T-cell (primary cell): ENCODE results near the gene CA10. TPM values are rescaled to one million over a fixed set of nuclear protein-coding genes. Genes with fewer than 3 reads are reported as not detected.

Experiments
- ATAC-seq, 4 experiments: fragments of 200-7000 bp in 3 of 4; fragments of 150-1000 bp in 1 of 4; cut with Tn5 transposase; replicated peaks in 1 of 4; 1 replicate in 3 of 4; 2 replicates in 1 of 4; pipeline ENCODE4 v1.10.0; 2021; ENCODE audit warnings: moderate library complexity in 3 of 4, mild to moderate bottlenecking in 2 of 4, moderate number of reproducible peaks in 1 of 4
- CTCF ChIA-PET, 2 donors: fragments of 300-600 bp; sonication (Branson Sonifier 250); formaldehyde crosslinking; loops; one replicate each; lab custom pipeline; 2022; ENCODE audit warnings: antibody characterized with exemption in 2 of 2; lab: Charles Lee
- POLR2A ChIA-PET, 2 donors: fragments of 300-600 bp; sonication (Branson Sonifier 250); formaldehyde crosslinking; loops; one replicate each; lab custom pipeline; 2022; ENCODE audit warnings: antibody characterized with exemption in 2 of 2; lab: Charles Lee
- DNase-seq, 35 experiments: peaks; one replicate each; pipeline versions ENCODE4 v3.0.0 to v3.0.0-alpha.2; 2013 to 2023
- H3K27ac ChIP-seq: one replicate; pipeline ENCODE4 v1.5.1; 2013; ENCODE audit warnings: low read length
- H3K27me3 ChIP-seq, 2 experiments: replicated peaks in 1 of 2; 1 replicate in 1 of 2; 2 replicates in 1 of 2; pipeline versions ENCODE4 v1.6.1 to v1.7.0; 2013; ENCODE audit warnings: low read length in 1 of 2, mixed read lengths in 1 of 2; ENCODE audit not compliant: control insufficient read depth in 2 of 2, insufficient read depth in 2 of 2; ENCODE audit errors: extremely low read depth in 1 of 2
- H3K36me3 ChIP-seq, 2 donors: 1 replicate in 1 of 2; 2 replicates in 1 of 2; pipeline versions ENCODE4 v1.6.1 to v1.7.0; 2013; ENCODE audit warnings: low read length in 1 of 2; ENCODE audit not compliant: control insufficient read depth in 2 of 2, insufficient read depth in 1 of 2; ENCODE audit errors: extremely low read depth in 1 of 2
- H3K4me1 ChIP-seq, 2 experiments: 1 replicate in 1 of 2; 2 replicates in 1 of 2; pipeline versions ENCODE4 v1.6.1 to v1.7.0; 2013; ENCODE audit warnings: low read length in 2 of 2, mixed read lengths in 1 of 2; ENCODE audit not compliant: insufficient read depth in 2 of 2, control insufficient read depth in 1 of 2; ENCODE audit errors: extremely low read depth in 1 of 2
- H3K4me3 ChIP-seq, 2 donors: 1 replicate in 1 of 2; 2 replicates in 1 of 2; pipeline versions ENCODE4 v1.5.1 to v1.7.0; 2013; ENCODE audit warnings: mild to moderate bottlenecking in 2 of 2, low read length in 1 of 2, moderate library complexity in 1 of 2; ENCODE audit not compliant: control insufficient read depth in 1 of 2; ENCODE audit errors: extremely low read depth in 1 of 2
- H3K9me3 ChIP-seq: 2 replicates; pipeline ENCODE4 v1.7.0; 2013
- H3K27ac Mint-ChIP-seq, 2 donors: one replicate each; pipeline ENCODE4 v1.8.0; 2020 to 2021; ENCODE audit warnings: mild to moderate bottlenecking in 2 of 2, mixed read lengths in 2 of 2
- H3K27me3 Mint-ChIP-seq, 2 donors: one replicate each; pipeline ENCODE4 v1.8.0; 2021 to 2022; ENCODE audit warnings: mixed read lengths in 2 of 2
- H3K36me3 Mint-ChIP-seq: one replicate; pipeline ENCODE4 v1.8.0; 2021; ENCODE audit warnings: mixed read lengths
- H3K4me1 Mint-ChIP-seq, 3 donors: one replicate each; pipeline ENCODE4 v1.8.0; 2020 to 2022; ENCODE audit warnings: mixed read lengths in 3 of 3, mild to moderate bottlenecking in 1 of 3
- H3K4me3 Mint-ChIP-seq, 3 donors: one replicate each; pipeline ENCODE4 v1.8.0; 2020 to 2022; ENCODE audit warnings: mild to moderate bottlenecking in 3 of 3, mixed read lengths in 3 of 3, moderate library complexity in 3 of 3
- H3K9me3 Mint-ChIP-seq, 3 donors: one replicate each; pipeline ENCODE4 v1.8.0; 2020 to 2022; ENCODE audit warnings: mixed read lengths in 3 of 3
- WGBS: methylation state at CpG from one replicate; pipeline ENCODE4 v1.1.5; 2013; ENCODE audit warnings: missing lambda C conversion rate; ENCODE audit not compliant: insufficient coverage; 5-methylcytosine and 5-hydroxymethylcytosine counted together
- total RNA-seq, 35 experiments: library from RNA in 6 of 35; stranded (reverse) in 6 of 35; fragments of 120-200 nt in 1 of 35; gene quantifications; one replicate each; pipeline versions ENCODE4 v1.2.1 to v1.2.4 and lab custom pipeline; 2013 to 2026

The CA10 gene
- total RNA-seq, 5 donors from 2014 or later (not counting 1 experiment from before 2014, with no cell fraction given): 0.30 TPM; not detected in 4

DNA sequence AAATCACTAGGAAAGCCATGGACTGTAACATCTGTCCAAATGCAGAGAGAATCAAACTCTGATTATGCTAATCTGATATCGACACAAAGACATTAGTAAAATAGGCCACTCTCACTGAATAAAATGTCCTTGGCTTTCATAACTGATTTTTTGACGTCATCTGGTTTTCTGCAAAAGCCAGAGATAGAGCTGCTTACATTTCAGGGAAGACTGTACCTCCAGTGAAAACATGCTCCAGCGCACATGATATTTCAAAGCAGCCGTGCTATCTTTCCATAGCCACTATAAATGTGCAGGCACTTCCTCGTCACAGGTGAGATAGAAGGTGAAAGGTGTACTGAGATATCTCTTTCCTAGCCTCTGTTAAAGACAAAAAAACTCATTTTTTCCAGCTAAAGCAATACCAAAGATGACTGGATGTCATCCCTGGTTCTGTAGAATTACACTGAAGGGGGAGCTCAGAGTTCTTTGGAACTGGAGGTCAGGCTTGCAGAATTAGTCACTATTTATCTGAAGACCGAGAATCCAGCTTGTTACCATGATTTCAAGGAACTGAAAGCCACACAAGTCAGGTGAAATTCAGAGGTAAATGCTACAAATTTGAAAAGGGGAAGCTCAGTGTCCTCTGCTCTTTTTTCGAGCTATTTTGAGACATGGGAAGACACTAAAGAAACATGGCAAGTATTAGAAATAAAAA is 249.5 kb downstream of the CA10 start:
- DNase-seq: no peak
- 79% methylated on average over 2 of the region's 7 CpGs for WGBS
- POLR2A ChIA-PET: interaction anchor here in 1 of 2 donors (0.6 kb wide), 1 partner anchor 22 kb away, joined by 7 read pairs; no protein-coding TSS in a partner anchor
- H3K27me3 Mint-ChIP-seq: peaks cover 0 to 22% of the 10 kb centered on the region in 2 donors
- no peaks in the 10 kb centered on the region for H3K9me3 Mint-ChIP-seq
- no peak overlapping the region for H3K27ac Mint-ChIP-seq
- no peaks in the 10 kb centered on the region for H3K36me3 Mint-ChIP-seq
- no peaks in the 10 kb centered on the region for H3K36me3 ChIP-seq
- CTCF ChIA-PET: no interaction called here
- H3K27ac ChIP-seq: no peak overlapping the region
- H3K9me3 ChIP-seq: no peaks in the 10 kb centered on the region
- H3K27me3 ChIP-seq: no peaks in the 10 kb centered on the region
- ATAC-seq: no peak
- no peak overlapping the region for H3K4me3 Mint-ChIP-seq
- H3K4me3 ChIP-seq: no peak overlapping the region
- H3K4me1 Mint-ChIP-seq: no peaks in the 10 kb centered on the region
- H3K4me1 ChIP-seq: no peaks in the 10 kb centered on the region

- H3K36me3 ChIP-seq: no peaks in the 10 kb centered on the region
- Mint-ChIP-seq H3K27me3 (peaks cover 0 to 19% of the 10 kb centered on the region in 2 donors), H3K4me3 (no peak overlapping the region), H3K27ac (no peak overlapping the region), H3K4me1 (no peaks in the 10 kb centered on the region), H3K36me3 (no peaks in the 10 kb centered on the region), H3K9me3 (no peaks in the 10 kb centered on the region)
- H3K4me3 ChIP-seq: no peak overlapping the region
- ChIA-PET CTCF (no interaction called here), POLR2A (no interaction called here)
- H3K4me1 ChIP-seq: no peaks in the 10 kb centered on the region
- no peaks in the 10 kb centered on the region for H3K27me3 ChIP-seq
- H3K9me3 ChIP-seq: no peaks in the 10 kb centered on the region
- WGBS: 63% methylated on average over 1 of the region's 2 CpGs
- ATAC-seq (no peak), DNase-seq (no peak)
- no peak overlapping the region for H3K27ac ChIP-seq
Observed at GRCh38 chr17:51907041-51907440, 251.5 kb downstream of the CA10 start.

- no peak for DNase-seq
- H3K36me3 Mint-ChIP-seq: no peaks in the 10 kb centered on the region
- ChIA-PET CTCF (no interaction called here), POLR2A (no interaction called here)
- H3K9me3 ChIP-seq: no peaks in the 10 kb centered on the region
- H3K4me1 Mint-ChIP-seq: no peaks in the 10 kb centered on the region
- H3K4me1 ChIP-seq: no peaks in the 10 kb centered on the region
- H3K27me3 ChIP-seq: no peaks in the 10 kb centered on the region
- no peaks in the 10 kb centered on the region for H3K36me3 ChIP-seq
- H3K4me3 Mint-ChIP-seq: no peak overlapping the region
- H3K4me3 ChIP-seq: no peak overlapping the region
- no peak overlapping the region for H3K27ac ChIP-seq
- WGBS: no CpG with 5 or more reads among the region's 3 CpGs
- no peak for ATAC-seq
- peaks cover 4 to 19% of the 10 kb centered on the region in 2 donors for H3K27me3 Mint-ChIP-seq
- H3K27ac Mint-ChIP-seq: no peak overlapping the region
- H3K9me3 Mint-ChIP-seq: peaks cover 0 to under 1% (median 0%) of the 10 kb centered on the region in 3 donors
Observed at GRCh38 chr17:51904379-51904778, 254.1 kb downstream of the CA10 start.

GRCh38 chr17:51901242-51901641 is 257.3 kb downstream of the CA10 start:
- Mint-ChIP-seq H3K36me3 (no peaks in the 10 kb centered on the region), H3K4me3 (no peak overlapping the region), H3K9me3 (peaks cover 0 to 5% (median 0%) of the 10 kb centered on the region in 3 donors), H3K27me3 (peaks cover 4 to 16% of the 10 kb centered on the region in 2 donors), H3K4me1 (no peaks in the 10 kb centered on the region), H3K27ac (no peak overlapping the region)
- Histone ChIP-seq H3K9me3 (no peaks in the 10 kb centered on the region), H3K4me1 (no peaks in the 10 kb centered on the region), H3K27me3 (no peaks in the 10 kb centered on the region), H3K36me3 (no peaks in the 10 kb centered on the region), H3K4me3 (no peak overlapping the region), H3K27ac (no peak overlapping the region)
- CTCF ChIA-PET: no interaction called here
- DNase-seq (no peak), ATAC-seq (no peak)
- POLR2A ChIA-PET: no interaction called here
- 20% methylated on average over 1 of the region's 1 CpG for WGBS

GRCh38 chr17:51891936-51892335 is 266.6 kb downstream of the CA10 start:
- H3K9me3 ChIP-seq: no peaks in the 10 kb centered on the region
- H3K36me3 Mint-ChIP-seq: no peaks in the 10 kb centered on the region
- H3K4me1 ChIP-seq: no peaks in the 10 kb centered on the region
- no peaks in the 10 kb centered on the region for H3K4me1 Mint-ChIP-seq
- POLR2A ChIA-PET: no interaction called here
- H3K27me3 ChIP-seq: no peaks in the 10 kb centered on the region
- CTCF ChIA-PET: no interaction called here
- no peak overlapping the region for H3K4me3 Mint-ChIP-seq
- 31% methylated on average over 1 of the region's 2 CpGs for WGBS
- no peak overlapping the region for H3K4me3 ChIP-seq
- ATAC-seq (no peak), DNase-seq (no peak)
- peaks cover 3 to 7% of the 10 kb centered on the region in 2 donors for H3K27me3 Mint-ChIP-seq
- no peak overlapping the region for H3K27ac Mint-ChIP-seq
- peaks cover 0 to 5% (median 0%) of the 10 kb centered on the region in 3 donors for H3K9me3 Mint-ChIP-seq
- H3K36me3 ChIP-seq: no peaks in the 10 kb centered on the region
- H3K27ac ChIP-seq: no peak overlapping the region

GRCh38 chr17:51890710-51891109 is 267.8 kb downstream of the CA10 start:
- no peaks in the 10 kb centered on the region for H3K27me3 ChIP-seq

More at GRCh38 chr17:51890710-51891109, 267.8 kb downstream of the CA10 start:
- no peaks in the 10 kb centered on the region for H3K36me3 ChIP-seq
- no peak overlapping the region for H3K27ac ChIP-seq
- no peaks in the 10 kb centered on the region for H3K9me3 ChIP-seq
- DNase-seq (no peak), ATAC-seq (no peak)
- Mint-ChIP-seq H3K4me1 (no peaks in the 10 kb centered on the region), H3K4me3 (no peak overlapping the region), H3K36me3 (no peaks in the 10 kb centered on the region), H3K9me3 (peaks cover 0 to 5% (median 0%) of the 10 kb centered on the region in 3 donors), H3K27me3 (peaks cover 4 to 13% of the 10 kb centered on the region in 2 donors), H3K27ac (no peak overlapping the region)
- no peaks in the 10 kb centered on the region for H3K4me1 ChIP-seq
- ChIA-PET POLR2A (no interaction called here), CTCF (no interaction called here)
- H3K4me3 ChIP-seq: no peak overlapping the region
- WGBS: no CpG with 5 or more reads among the region's 1 CpG
